Nephron progenitor cell (in vitro differentiated cells): ENCODE measurements around the gene KLK15.

Experiments used
- DNase-seq: peaks from one replicate; pipeline ENCODE4 v3.0.0; 2021
- H3K27ac Mint-ChIP-seq: 2 replicates; pipeline ENCODE4 v1.8.0; 2021; ENCODE audit warnings: mild to moderate bottlenecking, moderate library complexity, mixed read lengths
- H3K27me3 Mint-ChIP-seq: 2 replicates; pipeline ENCODE4 v1.8.0; 2021; ENCODE audit warnings: mild to moderate bottlenecking, low read depth, mixed read lengths; ENCODE audit not compliant: poor library complexity
- H3K36me3 Mint-ChIP-seq: 2 replicates; pipeline ENCODE4 v1.8.0; 2021; ENCODE audit warnings: low read depth, mixed read lengths
- H3K4me1 Mint-ChIP-seq: 2 replicates; pipeline ENCODE4 v1.8.0; 2021; ENCODE audit warnings: mixed read lengths
- H3K4me3 Mint-ChIP-seq: 2 replicates; pipeline ENCODE4 v1.8.0; 2021; ENCODE audit warnings: mild to moderate bottlenecking, moderate library complexity, mixed read lengths
- H3K9me3 Mint-ChIP-seq: 2 replicates; pipeline ENCODE4 v1.8.0; 2021; ENCODE audit warnings: mild to moderate bottlenecking, moderate library complexity, mixed read lengths
- TF ChIP-seq, protein P1 (sequence below): fragments of 200-600 bp; sonication (generic); IDR thresholded peaks from 2 replicates; pipeline ENCODE4 v1.5.0; 2021; ENCODE audit warnings: antibody characterized with exemption

KLK15 gene

DNA sequence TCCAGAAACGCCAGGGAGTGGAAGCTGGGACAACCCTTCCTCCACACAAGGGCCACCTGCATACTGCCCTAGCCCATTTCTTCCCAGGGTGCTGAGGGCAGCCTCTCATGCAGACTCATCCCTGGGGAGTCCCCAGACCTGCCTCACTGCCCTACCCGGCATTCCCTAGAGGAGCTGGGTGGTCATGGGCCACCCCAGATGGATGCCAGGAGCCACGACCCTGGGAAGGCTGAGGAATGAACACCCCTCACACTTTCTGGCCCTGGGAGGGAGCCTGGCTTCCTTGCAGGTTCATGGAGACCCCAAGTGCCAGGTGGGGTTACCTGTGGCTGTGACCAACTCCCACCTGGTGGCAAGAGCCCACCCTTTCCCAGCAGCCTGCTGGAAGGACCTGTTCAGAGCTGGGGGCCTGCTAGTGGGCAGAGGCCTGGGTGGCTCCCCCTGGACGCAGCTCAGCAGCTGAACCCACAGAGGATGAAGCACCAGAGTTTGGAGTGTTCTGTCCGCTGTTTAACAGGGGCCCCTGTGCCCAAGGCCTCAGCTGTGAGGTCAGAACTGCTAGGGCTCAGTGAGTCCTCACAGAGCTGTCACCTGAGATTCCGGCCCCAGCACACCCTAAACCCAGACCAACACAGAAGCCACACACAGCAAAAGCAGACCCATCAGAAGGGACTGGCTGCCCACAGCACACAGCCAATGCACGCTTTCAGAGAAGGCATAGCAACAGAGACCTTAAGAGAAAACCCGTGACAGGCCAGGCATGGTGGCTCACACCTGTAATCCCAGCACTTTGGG is 36.5 kb downstream of the KLK15 start:
- TF ChIP-seq, protein P1, sequence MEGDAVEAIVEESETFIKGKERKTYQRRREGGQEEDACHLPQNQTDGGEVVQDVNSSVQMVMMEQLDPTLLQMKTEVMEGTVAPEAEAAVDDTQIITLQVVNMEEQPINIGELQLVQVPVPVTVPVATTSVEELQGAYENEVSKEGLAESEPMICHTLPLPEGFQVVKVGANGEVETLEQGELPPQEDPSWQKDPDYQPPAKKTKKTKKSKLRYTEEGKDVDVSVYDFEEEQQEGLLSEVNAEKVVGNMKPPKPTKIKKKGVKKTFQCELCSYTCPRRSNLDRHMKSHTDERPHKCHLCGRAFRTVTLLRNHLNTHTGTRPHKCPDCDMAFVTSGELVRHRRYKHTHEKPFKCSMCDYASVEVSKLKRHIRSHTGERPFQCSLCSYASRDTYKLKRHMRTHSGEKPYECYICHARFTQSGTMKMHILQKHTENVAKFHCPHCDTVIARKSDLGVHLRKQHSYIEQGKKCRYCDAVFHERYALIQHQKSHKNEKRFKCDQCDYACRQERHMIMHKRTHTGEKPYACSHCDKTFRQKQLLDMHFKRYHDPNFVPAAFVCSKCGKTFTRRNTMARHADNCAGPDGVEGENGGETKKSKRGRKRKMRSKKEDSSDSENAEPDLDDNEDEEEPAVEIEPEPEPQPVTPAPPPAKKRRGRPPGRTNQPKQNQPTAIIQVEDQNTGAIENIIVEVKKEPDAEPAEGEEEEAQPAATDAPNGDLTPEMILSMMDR: no peak
- Mint-ChIP-seq H3K9me3 (no peaks in the 10 kb centered on the region), H3K4me1 (peaks cover 8% of the 10 kb centered on the region), H3K27ac (peak overlapping the region; percentile 69), H3K36me3 (peaks cover 15% of the 10 kb centered on the region), H3K27me3 (no peaks in the 10 kb centered on the region), H3K4me3 (no peak overlapping the region)
- no peak for DNase-seq

DNA sequence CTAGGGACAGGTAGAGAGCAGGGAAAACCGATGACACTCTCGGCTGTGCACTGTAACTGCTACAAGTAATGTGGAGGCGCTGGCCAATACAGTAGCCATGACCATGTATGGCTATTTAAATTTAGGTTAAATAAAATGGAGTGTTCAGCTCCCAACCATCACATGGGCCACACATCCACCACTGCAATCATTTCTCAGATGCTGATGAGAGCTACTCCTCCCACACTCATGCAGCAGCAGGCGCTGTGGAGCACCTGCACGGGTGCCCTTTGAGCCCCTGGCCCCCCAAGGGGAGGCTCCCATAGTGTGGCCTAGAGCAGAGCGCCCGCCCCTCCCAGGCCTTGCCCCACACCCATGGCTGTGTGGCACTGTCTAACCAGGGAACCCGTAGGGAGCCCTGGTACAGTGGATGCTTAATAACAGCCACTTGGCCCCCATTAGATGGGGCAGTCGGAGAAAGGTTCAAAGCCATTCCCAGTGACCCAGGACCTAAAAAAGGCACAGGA is 37.2 kb downstream of the KLK15 start:
- no peak for DNase-seq
- no peaks in the 10 kb centered on the region for H3K27me3 Mint-ChIP-seq
- H3K27ac Mint-ChIP-seq: peak overlapping the region; percentile 77

DNA sequence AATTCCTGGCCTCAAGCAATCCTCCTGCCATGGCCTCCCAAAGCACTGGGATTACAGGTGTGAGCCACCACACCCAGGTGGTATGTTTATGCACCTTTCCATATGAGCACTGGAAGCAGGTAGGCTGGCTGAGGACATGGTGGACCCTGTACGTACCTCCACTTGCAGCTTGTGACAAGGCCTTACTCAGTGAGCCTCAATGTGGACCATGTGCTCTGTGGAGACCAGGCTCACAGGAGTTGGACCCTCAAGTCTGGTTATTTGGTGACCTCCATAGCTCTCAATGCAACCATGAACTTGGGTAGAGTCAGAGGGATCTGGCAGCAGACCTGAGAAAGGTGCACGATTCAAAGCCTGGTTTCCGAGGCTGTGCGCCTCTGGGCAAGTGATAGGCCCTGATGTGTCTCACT is 37.7 kb downstream of the KLK15 start:
- Mint-ChIP-seq H3K27ac (peak overlapping the region; percentile 77), H3K4me1 (peaks cover 7% of the 10 kb centered on the region), H3K4me3 (no peak overlapping the region), H3K36me3 (peaks cover 7% of the 10 kb centered on the region), H3K27me3 (no peaks in the 10 kb centered on the region), H3K9me3 (no peaks in the 10 kb centered on the region)
- TF ChIP-seq, protein P1: no peak
- DNase-seq: no peak

More for the DNA sequence above, 37.2 kb downstream of the KLK15 start:
- Mint-ChIP-seq H3K4me3 (no peak overlapping the region), H3K36me3 (peaks cover 12% of the 10 kb centered on the region), H3K4me1 (peaks cover 7% of the 10 kb centered on the region), H3K9me3 (no peaks in the 10 kb centered on the region)
- TF ChIP-seq, protein P1: no peak

DNA sequence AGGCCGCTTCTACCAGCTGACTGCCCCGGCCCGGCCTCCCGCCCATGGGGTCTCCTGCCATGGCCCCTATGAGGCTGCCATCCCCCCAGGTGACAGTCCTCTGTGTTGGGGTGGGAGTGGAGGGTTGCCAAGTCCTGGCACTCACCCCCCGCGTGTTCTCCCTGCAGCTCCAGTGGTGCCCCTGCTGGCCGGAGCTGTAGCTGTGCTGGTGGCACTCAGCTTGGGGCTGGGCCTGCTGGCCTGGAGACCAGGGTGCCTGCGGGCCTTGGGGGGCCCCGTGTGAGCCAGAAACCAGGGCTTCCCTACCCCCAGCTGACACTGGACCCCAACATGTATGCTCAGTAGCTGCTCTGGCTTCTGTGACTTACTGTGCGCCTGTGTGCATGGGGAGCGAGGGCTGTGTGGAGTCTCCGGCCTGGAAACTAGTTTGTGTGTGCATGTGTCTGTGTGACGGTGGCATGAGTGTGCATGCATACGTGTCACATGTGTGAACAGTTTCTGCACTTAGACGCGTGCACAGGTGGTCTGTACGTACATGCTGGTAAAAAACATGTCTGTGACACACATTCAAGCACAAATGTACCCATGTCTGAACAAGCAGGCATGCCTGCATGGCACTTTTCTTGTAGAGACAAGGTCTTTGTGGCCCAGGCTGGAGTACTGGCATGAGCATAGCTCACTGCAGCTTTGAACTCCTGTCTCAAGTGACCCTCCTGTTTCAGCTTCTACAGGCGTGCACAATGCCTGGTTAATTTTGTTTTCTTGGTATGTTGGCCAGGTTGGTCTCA is 38.3 kb downstream of the KLK15 start:
- no peak for DNase-seq
- Mint-ChIP-seq H3K27ac (no peak overlapping the region), H3K36me3 (peaks cover 3% of the 10 kb centered on the region), H3K9me3 (no peaks in the 10 kb centered on the region), H3K4me3 (no peak overlapping the region), H3K4me1 (peaks cover 8% of the 10 kb centered on the region), H3K27me3 (no peaks in the 10 kb centered on the region)
- TF ChIP-seq, protein P1: no peak

DNA sequence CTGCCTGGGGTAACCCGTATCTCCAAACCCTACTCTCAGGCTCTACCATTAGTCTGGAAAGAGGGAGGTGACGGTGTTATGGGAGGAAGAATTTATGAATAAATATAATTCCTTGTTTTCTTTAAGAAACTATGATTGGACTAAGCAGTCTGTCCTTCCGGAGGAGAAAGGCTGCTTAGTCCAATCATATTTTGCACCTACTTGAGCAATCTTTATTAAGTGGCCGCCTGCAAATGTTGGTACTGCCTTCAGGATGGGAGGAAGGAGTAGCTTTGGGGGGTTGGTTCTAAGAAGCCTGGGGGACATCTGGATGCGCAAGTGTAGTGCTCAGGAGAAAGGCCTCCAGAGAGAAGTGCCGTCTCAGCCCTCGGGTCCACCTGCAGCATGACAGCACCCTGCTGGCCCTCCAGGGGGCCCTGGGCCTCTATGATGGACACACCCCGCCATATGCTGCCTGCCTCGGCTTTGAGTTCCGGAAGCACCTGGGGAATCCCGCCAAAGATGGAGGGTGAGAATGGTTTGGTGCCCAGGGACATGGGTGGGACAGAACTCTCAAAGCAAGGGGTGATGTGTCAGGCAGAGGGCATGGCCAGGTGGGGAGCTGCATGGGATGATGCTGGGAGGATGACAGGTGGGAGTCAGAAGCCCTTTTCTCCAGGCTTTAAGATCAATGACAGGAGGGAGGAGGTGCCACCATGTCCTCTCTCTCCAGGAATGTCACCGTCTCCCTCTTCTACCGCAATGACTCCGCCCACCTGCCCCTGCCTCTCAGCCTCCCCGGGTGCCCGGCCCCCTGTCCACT is 39.1 kb downstream of the KLK15 start:
- TF ChIP-seq, protein P1: no peak
- H3K27ac Mint-ChIP-seq: no peak overlapping the region
- no peaks in the 10 kb centered on the region for H3K27me3 Mint-ChIP-seq
- DNase-seq: no peak
- H3K36me3 Mint-ChIP-seq: no peaks in the 10 kb centered on the region
- H3K4me1 Mint-ChIP-seq: peaks cover 8% of the 10 kb centered on the region
- H3K9me3 Mint-ChIP-seq: no peaks in the 10 kb centered on the region
- no peak overlapping the region for H3K4me3 Mint-ChIP-seq
